ENCODE results near the gene ALDH3B2. TPM values are rescaled to one million over a fixed set of nuclear protein-coding genes. Genes with fewer than 3 reads are reported as not detected.
"Not testable (repeated sequence)": the region's sequence is repeated elsewhere in the genome, so short reads cannot be mapped to it uniquely, and the experiment has no call there.

The ALDH3B2 gene
- total RNA-seq: not detected
- not detected for polyA plus RNA-seq

- ChIA-PET CTCF (interaction anchor here (1.1 kb wide), 1 partner anchor 8 kb away, joined by 3 read pairs; no protein-coding TSS in a partner anchor), POLR2A (no interaction called here)
- no peaks in the 10 kb centered on the region for H3K4me1 Mint-ChIP-seq
- no peaks in the 10 kb centered on the region for H3K9me3 Mint-ChIP-seq
- H3K36me3 Mint-ChIP-seq: no peaks in the 10 kb centered on the region
- Histone ChIP-seq H3K4me1 (ENCODE audit: insufficient read depth, low read length) (no peaks in the 10 kb centered on the region), H3K36me3 (ENCODE audit: insufficient read depth, low read length) (no peaks in the 10 kb centered on the region), H3K27me3 (ENCODE audit: insufficient read depth, low read length, poor library complexity, severe bottlenecking) (peaks cover 9% of the 10 kb centered on the region), H3K27ac (ENCODE audit: low read depth, low read length) (no peak within 1 kb of the TSS), H3K9me3 (ENCODE audit: low read length) (no peaks in the 10 kb centered on the region), H3K4me3 (ENCODE audit: low read length) (no peak within 1 kb of the TSS)
- no peak within 1 kb of the TSS for H3K27ac Mint-ChIP-seq
- peaks cover 16 to 27% of the 10 kb centered on the region in 2 donors for H3K27me3 Mint-ChIP-seq
- DNase-seq: no peak
- H3K4me3 Mint-ChIP-seq: no peak within 1 kb of the TSS
These were observed at the start of gene ALDH3B2 for GRCh38 chr11:67674442-67674871. Gene ALDH3B2 (minus strand): TSS chr11:67674623. CDS start chr11:67666935, 7,688 bp downstream.

GRCh38 chr11:67723036-67723435, 48.6 kb upstream of the ALDH3B2 start:
- H3K9me3 Mint-ChIP-seq; H3K4me3 Mint-ChIP-seq; H3K27ac Mint-ChIP-seq; H3K27ac ChIP-seq (ENCODE audit: low read depth, low read length); H3K27me3 ChIP-seq (ENCODE audit: insufficient read depth, low read length, poor library complexity, severe bottlenecking); POLR2A ChIA-PET; H3K4me1 Mint-ChIP-seq; H3K4me3 ChIP-seq (ENCODE audit: low read length); H3K36me3 ChIP-seq (ENCODE audit: insufficient read depth, low read length); H3K36me3 Mint-ChIP-seq; H3K9me3 ChIP-seq (ENCODE audit: low read length); DNase-seq; CTCF ChIA-PET; H3K4me1 ChIP-seq (ENCODE audit: insufficient read depth, low read length): not testable (repeated sequence)
- peaks cover under 1 to 28% of the 10 kb centered on the region in 2 donors for H3K27me3 Mint-ChIP-seq

- H3K4me1 ChIP-seq (ENCODE audit: insufficient read depth, low read length); DNase-seq; H3K36me3 ChIP-seq (ENCODE audit: insufficient read depth, low read length); H3K36me3 Mint-ChIP-seq; POLR2A ChIA-PET; H3K27me3 ChIP-seq (ENCODE audit: insufficient read depth, low read length, poor library complexity, severe bottlenecking); H3K4me1 Mint-ChIP-seq; H3K9me3 Mint-ChIP-seq; H3K4me3 Mint-ChIP-seq; H3K4me3 ChIP-seq (ENCODE audit: low read length); H3K27ac Mint-ChIP-seq; H3K27ac ChIP-seq (ENCODE audit: low read depth, low read length); H3K9me3 ChIP-seq (ENCODE audit: low read length); CTCF ChIA-PET: not testable (repeated sequence)
- H3K27me3 Mint-ChIP-seq: peaks cover 7 to 25% of the 10 kb centered on the region in 2 donors
These were observed 41.8 kb upstream of the ALDH3B2 start for GRCh38 chr11:67716226-67716625.

- H3K4me1 Mint-ChIP-seq; H3K27ac Mint-ChIP-seq; H3K9me3 ChIP-seq (ENCODE audit: low read length); DNase-seq; H3K4me3 ChIP-seq (ENCODE audit: low read length); POLR2A ChIA-PET; H3K9me3 Mint-ChIP-seq; H3K36me3 ChIP-seq (ENCODE audit: insufficient read depth, low read length); H3K4me3 Mint-ChIP-seq; H3K27me3 ChIP-seq (ENCODE audit: insufficient read depth, low read length, poor library complexity, severe bottlenecking); H3K36me3 Mint-ChIP-seq; H3K27ac ChIP-seq (ENCODE audit: low read depth, low read length); H3K4me1 ChIP-seq (ENCODE audit: insufficient read depth, low read length); CTCF ChIA-PET: not testable (repeated sequence)
- H3K27me3 Mint-ChIP-seq: peaks cover 7 to 27% of the 10 kb centered on the region in 2 donors
These were observed 41.4 kb upstream of the ALDH3B2 start for GRCh38 chr11:67715801-67716200.

GRCh38 chr11:67713892-67714509, 39.6 kb upstream of the ALDH3B2 start:
- H3K9me3 ChIP-seq (ENCODE audit: low read length); H3K4me1 Mint-ChIP-seq; H3K36me3 ChIP-seq (ENCODE audit: insufficient read depth, low read length); H3K27ac ChIP-seq (ENCODE audit: low read depth, low read length); H3K4me3 Mint-ChIP-seq; POLR2A ChIA-PET; H3K4me3 ChIP-seq (ENCODE audit: low read length); H3K36me3 Mint-ChIP-seq; H3K27ac Mint-ChIP-seq; H3K4me1 ChIP-seq (ENCODE audit: insufficient read depth, low read length); H3K9me3 Mint-ChIP-seq; H3K27me3 ChIP-seq (ENCODE audit: insufficient read depth, low read length, poor library complexity, severe bottlenecking): not testable (repeated sequence)
- H3K27me3 Mint-ChIP-seq: peaks cover 7 to 15% of the 10 kb centered on the region in 2 donors
- CTCF ChIA-PET: interaction anchor here (0.9 to 1.4 kb wide), 2 partner anchors 68 to 85 kb away, joined by 3 to 6 read pairs; no protein-coding TSS in a partner anchor
- peak; percentile 38 to 71 (median 44) for DNase-seq

- H3K27ac ChIP-seq (ENCODE audit: low read depth, low read length); DNase-seq; H3K4me3 ChIP-seq (ENCODE audit: low read length); H3K9me3 Mint-ChIP-seq; CTCF ChIA-PET; H3K27ac Mint-ChIP-seq; H3K9me3 ChIP-seq (ENCODE audit: low read length); H3K4me1 Mint-ChIP-seq; H3K36me3 ChIP-seq (ENCODE audit: insufficient read depth, low read length); H3K36me3 Mint-ChIP-seq; H3K4me1 ChIP-seq (ENCODE audit: insufficient read depth, low read length); H3K27me3 ChIP-seq (ENCODE audit: insufficient read depth, low read length, poor library complexity, severe bottlenecking); H3K4me3 Mint-ChIP-seq: not testable (repeated sequence)
- POLR2A ChIA-PET: interaction anchor here (0.6 kb wide), 1 partner anchor 268 kb away, joined by 3 read pairs; the partner anchor contains the start of gene CORO1B
- H3K27me3 Mint-ChIP-seq: peaks cover 7 to 13% of the 10 kb centered on the region in 2 donors
These were observed 37.3 kb upstream of the ALDH3B2 start for GRCh38 chr11:67711676-67712075.

- H3K36me3 ChIP-seq (ENCODE audit: insufficient read depth, low read length); CTCF ChIA-PET; POLR2A ChIA-PET: not testable (repeated sequence)
These were observed 36.8 kb upstream of the ALDH3B2 start for GRCh38 chr11:67711212-67711611.

GRCh38 chr11:67709806-67710205, 35.4 kb upstream of the ALDH3B2 start:
- POLR2A ChIA-PET; H3K27ac ChIP-seq (ENCODE audit: low read depth, low read length); H3K4me3 ChIP-seq (ENCODE audit: low read length); H3K27me3 Mint-ChIP-seq; H3K36me3 Mint-ChIP-seq; H3K9me3 Mint-ChIP-seq; H3K4me1 Mint-ChIP-seq; H3K4me3 Mint-ChIP-seq; DNase-seq; CTCF ChIA-PET; H3K36me3 ChIP-seq (ENCODE audit: insufficient read depth, low read length); H3K4me1 ChIP-seq (ENCODE audit: insufficient read depth, low read length); H3K27ac Mint-ChIP-seq; H3K9me3 ChIP-seq (ENCODE audit: low read length); H3K27me3 ChIP-seq (ENCODE audit: insufficient read depth, low read length, poor library complexity, severe bottlenecking): not testable (repeated sequence)

More at GRCh38 chr11:67711212-67711611, 36.8 kb upstream of the ALDH3B2 start:
- not testable (repeated sequence) for H3K9me3 Mint-ChIP-seq; H3K9me3 ChIP-seq (ENCODE audit: low read length); H3K27ac Mint-ChIP-seq; H3K4me3 ChIP-seq (ENCODE audit: low read length); H3K36me3 Mint-ChIP-seq; H3K27ac ChIP-seq (ENCODE audit: low read depth, low read length); H3K27me3 ChIP-seq (ENCODE audit: insufficient read depth, low read length, poor library complexity, severe bottlenecking); H3K4me1 Mint-ChIP-seq; DNase-seq; H3K4me1 ChIP-seq (ENCODE audit: insufficient read depth, low read length)
- Mint-ChIP-seq H3K4me3 (peak overlapping the region in 1 of 7 donors; percentile 46), H3K27me3 (peaks cover 4 to 10% of the 10 kb centered on the region in 2 donors)

Data from CD8-positive, alpha-beta memory T cell (primary cell).